Activated naive CD4-positive, alpha-beta T cell treated with anti-CD3 and anti-CD28 coated beads for 36 hours (primary cell): ENCODE results near the gene CAPN5. TPM values are rescaled to one million over a fixed set of nuclear protein-coding genes. Genes with fewer than 3 reads are reported as not detected.

Source experiments
- CTCF ChIA-PET: fragments of 350-600 bp; sonication (Branson Sonifier 250); formaldehyde crosslinking; loops from one replicate; lab custom pipeline; 2021; ENCODE audit warnings: antibody characterized with exemption; lab: Charles Lee
- DNase-seq: peaks from one replicate; pipeline ENCODE4 v3.0.0-alpha.2; 2020
- H3K27ac Mint-ChIP-seq: one replicate; pipeline ENCODE4 v1.8.0; 2021; ENCODE audit warnings: mild to moderate bottlenecking, mixed read lengths
- H3K27me3 Mint-ChIP-seq: one replicate; pipeline ENCODE4 v1.8.0; 2021; ENCODE audit warnings: low read depth, mixed read lengths
- H3K36me3 Mint-ChIP-seq: one replicate; pipeline ENCODE4 v1.8.0; 2021; ENCODE audit warnings: low read depth, mixed read lengths
- H3K4me1 Mint-ChIP-seq: one replicate; pipeline ENCODE4 v1.8.0; 2021; ENCODE audit warnings: low read depth, mixed read lengths
- H3K4me3 Mint-ChIP-seq: one replicate; pipeline ENCODE4 v1.8.0; 2021; ENCODE audit warnings: mild to moderate bottlenecking, moderate library complexity, mixed read lengths
- H3K9me3 Mint-ChIP-seq: one replicate; pipeline ENCODE4 v1.8.0; 2021; ENCODE audit warnings: mixed read lengths
- intact Hi-C: fragments of 100-400 bp; cut with micrococcal nuclease; formaldehyde crosslinking; loops from one replicate; pipeline ENCODE4 v1.15.1; 2023
- total RNA-seq, 2 experiments: library from RNA; stranded (reverse); gene quantifications; one replicate each; pipeline ENCODE4 v1.2.3, GENCODE V29; 2021

The CAPN5 gene
- total RNA-seq, 2 experiments from 2014 or later = 0.79 to 1.5 TPM

GRCh38 chr11:77126156-77126775, 59.5 kb downstream of the CAPN5 start:
- CTCF ChIA-PET = interaction anchor here (0.6 to 5.4 kb wide), 19 partner anchors 9 to 467 kb away, joined by 3 to 87 read pairs (median 4); no protein-coding TSS in a partner anchor
- H3K4me3 Mint-ChIP-seq = no peak overlapping the region
- DNase-seq = no peak
- H3K4me1 Mint-ChIP-seq = peaks cover 6% of the 10 kb centered on the region
- H3K36me3 Mint-ChIP-seq = no peaks in the 10 kb centered on the region
- intact Hi-C loops = loop anchor here (5.0 kb wide), 1 partner anchor 346 kb away; the partner anchor contains the start of gene PAK1
- H3K9me3 Mint-ChIP-seq = no peaks in the 10 kb centered on the region
- H3K27ac Mint-ChIP-seq = no peak overlapping the region
- no peaks in the 10 kb centered on the region for H3K27me3 Mint-ChIP-seq

- Mint-ChIP-seq H3K4me3 (no peak overlapping the region), H3K27me3 (no peaks in the 10 kb centered on the region), H3K9me3 (no peaks in the 10 kb centered on the region), H3K4me1 (peaks cover 6% of the 10 kb centered on the region), H3K27ac (no peak overlapping the region), H3K36me3 (no peaks in the 10 kb centered on the region)
- intact Hi-C loops = loop anchor here (1.0 to 5.0 kb wide), 5 partner anchors 61 to 492 kb away; partner anchors contain the start of gene PAK1
- CTCF ChIA-PET = interaction anchor here (0.6 to 5.4 kb wide), 40 partner anchors 8 to 467 kb away, joined by 3 to 87 read pairs (median 3); no protein-coding TSS in a partner anchor
- no peak for DNase-seq
These were observed 60.1 kb downstream of the CAPN5 start for GRCh38 chr11:77126861-77127234.

GRCh38 chr11:77127235-77127911, 60.6 kb downstream of the CAPN5 start:
- DNase-seq = peak; percentile 64
- Mint-ChIP-seq H3K36me3 (no peaks in the 10 kb centered on the region), H3K4me1 (peaks cover 6% of the 10 kb centered on the region), H3K27me3 (no peaks in the 10 kb centered on the region), H3K9me3 (no peaks in the 10 kb centered on the region), H3K4me3 (peak overlapping the region; percentile 59), H3K27ac (no peak overlapping the region)
- CTCF ChIA-PET = interaction anchor here (0.6 to 5.4 kb wide), 41 partner anchors 9 to 982 kb away, joined by 3 to 87 read pairs (median 3); no protein-coding TSS in a partner anchor
- intact Hi-C loops = loop anchor here (1.0 to 5.0 kb wide), 5 partner anchors 61 to 492 kb away; partner anchors contain the start of gene PAK1

- H3K4me1 Mint-ChIP-seq = peaks cover 6% of the 10 kb centered on the region
- intact Hi-C loops = loop anchor here (1.0 to 5.0 kb wide), 5 partner anchors 60 to 491 kb away; partner anchors contain the start of gene PAK1
- DNase-seq = no peak
- CTCF ChIA-PET = interaction anchor here (0.6 to 5.4 kb wide), 22 partner anchors 8 to 982 kb away, joined by 3 to 87 read pairs (median 4); no protein-coding TSS in a partner anchor
- H3K9me3 Mint-ChIP-seq = no peaks in the 10 kb centered on the region
- H3K4me3 Mint-ChIP-seq = peak within 1 kb of the TSS; percentile 59
- H3K27me3 Mint-ChIP-seq = no peaks in the 10 kb centered on the region
- no peaks in the 10 kb centered on the region for H3K36me3 Mint-ChIP-seq
- H3K27ac Mint-ChIP-seq = no peak within 1 kb of the TSS
These were observed 61.3 kb downstream of the CAPN5 start, which contains the start of gene MYO7A for GRCh38 chr11:77127920-77128691. MYO7A (plus strand) TSS chr11:77128246; CDS start chr11:77130635, 2,389 bp downstream.

- Mint-ChIP-seq H3K4me1 (peaks cover 6% of the 10 kb centered on the region), H3K27me3 (no peaks in the 10 kb centered on the region), H3K36me3 (no peaks in the 10 kb centered on the region), H3K27ac (no peak overlapping the region), H3K9me3 (no peaks in the 10 kb centered on the region), H3K4me3 (no peak overlapping the region)
- intact Hi-C loops = loop anchor here (5.0 kb wide), 1 partner anchor 343 kb away; the partner anchor contains the start of gene PAK1
- CTCF ChIA-PET = interaction anchor here (3.6 to 5.4 kb wide), 2 partner anchors 57 to 419 kb away, joined by 26 to 87 read pairs; no protein-coding TSS in a partner anchor
- no peak for DNase-seq
These were observed 62.5 kb downstream of the CAPN5 start for GRCh38 chr11:77129069-77129841.

- intact Hi-C loops = loop anchor here (5.0 kb wide), 1 partner anchor 342 kb away; the partner anchor contains the start of gene PAK1
- Mint-ChIP-seq H3K4me3 (no peak overlapping the region), H3K36me3 (no peaks in the 10 kb centered on the region), H3K27ac (no peak overlapping the region), H3K9me3 (no peaks in the 10 kb centered on the region), H3K4me1 (peaks cover 6% of the 10 kb centered on the region), H3K27me3 (no peaks in the 10 kb centered on the region)
- CTCF ChIA-PET = interaction anchor here (3.6 to 5.4 kb wide), 2 partner anchors 56 to 418 kb away, joined by 26 to 87 read pairs; no protein-coding TSS in a partner anchor
- no peak for DNase-seq
These were observed 63.3 kb downstream of the CAPN5 start for GRCh38 chr11:77129842-77130756.

- Mint-ChIP-seq H3K4me1 (peaks cover 6% of the 10 kb centered on the region), H3K27me3 (no peaks in the 10 kb centered on the region), H3K4me3 (no peak overlapping the region), H3K27ac (no peak overlapping the region), H3K36me3 (no peaks in the 10 kb centered on the region), H3K9me3 (no peaks in the 10 kb centered on the region)
- intact Hi-C loops = no loop called here
- DNase-seq = no peak
- CTCF ChIA-PET = interaction anchor here (0.5 to 5.4 kb wide), 3 partner anchors 56 to 415 kb away, joined by 3 to 87 read pairs (median 3); no protein-coding TSS in a partner anchor
These were observed 64.2 kb downstream of the CAPN5 start for GRCh38 chr11:77130763-77131513.

GRCh38 chr11:77131560-77131959, 64.8 kb downstream of the CAPN5 start:
- Mint-ChIP-seq H3K9me3 (no peaks in the 10 kb centered on the region), H3K4me3 (no peak overlapping the region), H3K27me3 (no peaks in the 10 kb centered on the region), H3K4me1 (peaks cover 6% of the 10 kb centered on the region), H3K36me3 (no peaks in the 10 kb centered on the region), H3K27ac (no peak overlapping the region)
- intact Hi-C loops = no loop called here
- no peak for DNase-seq
- CTCF ChIA-PET = interaction anchor here (5.4 kb wide), 1 partner anchor 55 kb away, joined by 87 read pairs; no protein-coding TSS in a partner anchor

GRCh38 chr11:77135069-77135468, 68.3 kb downstream of the CAPN5 start:
- Mint-ChIP-seq H3K9me3 (no peaks in the 10 kb centered on the region), H3K4me1 (no peaks in the 10 kb centered on the region), H3K27ac (no peak overlapping the region), H3K27me3 (peaks cover 17% of the 10 kb centered on the region), H3K4me3 (no peak overlapping the region), H3K36me3 (no peaks in the 10 kb centered on the region)
- intact Hi-C loops = no loop called here
- DNase-seq = no peak
- CTCF ChIA-PET = interaction anchor here (2.4 kb wide), 1 partner anchor 8 kb away, joined by 11 read pairs; no protein-coding TSS in a partner anchor

- no peak overlapping the region for H3K27ac Mint-ChIP-seq
These were observed 69.3 kb downstream of the CAPN5 start for GRCh38 chr11:77136074-77136473.

More at GRCh38 chr11:77136074-77136473, 69.3 kb downstream of the CAPN5 start:
- intact Hi-C loops = no loop called here
- Mint-ChIP-seq H3K36me3 (no peaks in the 10 kb centered on the region), H3K4me3 (no peak overlapping the region), H3K9me3 (no peaks in the 10 kb centered on the region), H3K4me1 (no peaks in the 10 kb centered on the region), H3K27me3 (peaks cover 17% of the 10 kb centered on the region)
- CTCF ChIA-PET = interaction anchor here (2.4 kb wide), 1 partner anchor 9 kb away, joined by 11 read pairs; no protein-coding TSS in a partner anchor
- DNase-seq = no peak
